Measurements from ENCODE around the gene DNAH3. TPM values are rescaled to one million over a fixed set of nuclear protein-coding genes. Genes with fewer than 3 reads are reported as not detected.

Gene DNAH3
- total and polyA plus RNA-seq, 10 donors = 0.02 to 0.03 TPM; not detected in 8

DNA sequence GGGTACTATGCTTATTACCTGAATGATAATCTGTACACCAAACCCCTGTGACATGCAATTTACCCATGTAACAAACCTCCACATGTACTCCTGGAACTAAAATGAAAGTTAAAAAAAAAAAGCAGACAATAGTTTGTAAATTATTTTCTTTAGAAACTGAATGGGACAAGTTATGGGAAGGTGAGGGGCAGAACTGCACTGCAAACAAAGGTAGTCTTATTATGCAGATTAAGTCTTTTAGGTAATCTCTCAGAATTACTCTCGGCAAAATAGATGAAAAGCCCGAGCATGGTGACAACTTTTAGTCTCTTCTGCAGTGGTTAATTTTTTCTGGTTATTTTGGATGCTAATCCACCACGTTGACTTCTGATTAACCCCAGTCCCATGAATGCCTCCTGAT lies 33.3 kb upstream of the DNAH3 start:
- H3K27me3 ChIP-seq (replicated peaks in 1 of 7) = peaks cover 0 to 9% (median 0%) of the 10 kb centered on the region in 7 donors
- TF ChIP-seq POLR2AphosphoS5 (IDR thresholded peaks at IDR 0.05) (no peak), CTCF (IDR thresholded peaks at IDR 0.05 in 8 of 11, conservative IDR thresholded peaks at IDR 0.05 in 3 of 11) (no peak), POLR2A (IDR thresholded peaks at IDR 0.05) (no peak)
- no peak for DNase-seq
- 89 to 96% (median 91%) methylated on average over 3 of the region's 3 CpGs for WGBS, 5 donors
- peaks cover 0 to 7% (median 6%) of the 10 kb centered on the region in 6 donors for H3K4me1 ChIP-seq
- H3K27ac ChIP-seq = no peak overlapping the region
- H3K36me3 ChIP-seq = peaks cover 0 to 37% (median 27%) of the 10 kb centered on the region in 6 donors
- intact Hi-C loops (cut with DNase I; ENCODE audit: low total_unique reads) = no loop called here
- no peak overlapping the region for H3K4me3 ChIP-seq
- H3K9me3 ChIP-seq = peaks cover 0 to 17% (median 0%) of the 10 kb centered on the region in 8 donors

DNA sequence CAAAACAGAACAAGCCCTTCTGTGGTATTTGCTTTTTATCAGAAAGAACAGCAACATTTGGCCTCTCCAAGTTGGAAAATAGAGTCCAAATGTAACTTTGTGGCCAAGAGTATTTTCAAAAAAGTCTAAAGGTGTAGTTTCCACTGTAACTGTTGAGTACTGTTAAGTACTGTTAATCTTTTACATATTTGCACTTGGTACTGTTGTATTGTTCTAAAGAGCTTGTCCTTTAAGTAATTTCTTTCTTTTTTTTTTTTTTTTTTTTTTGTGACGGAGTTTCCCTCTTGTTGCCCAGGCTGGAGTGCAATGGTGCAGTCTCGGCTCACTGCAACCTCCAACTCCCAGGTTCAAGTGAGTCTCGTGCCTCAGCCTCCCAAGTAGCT lies 29.3 kb upstream of the DNAH3 start:
- WGBS, 5 donors = 89 to 100% (median 97%) methylated on average over 2 to 3 of the region's 3 CpGs
- peaks cover 0 to 77% (median 40%) of the 10 kb centered on the region in 6 donors for H3K36me3 ChIP-seq

GRCh38 chr16:21179126-21179982 lies 28.7 kb upstream of the DNAH3 start:
- Histone ChIP-seq H3K4me1 (no peaks in the 10 kb centered on the region), H3K27ac (no peak overlapping the region), H3K4me3 (no peak overlapping the region), H3K36me3 (peaks cover 0 to 83% (median 44%) of the 10 kb centered on the region in 6 donors), H3K9me3 (peaks cover 0 to 10% (median 0%) of the 10 kb centered on the region in 8 donors), H3K27me3 (replicated peaks in 1 of 7) (no peaks in the 10 kb centered on the region)
- WGBS, 5 donors = 90 to 93% (median 92%) methylated on average over 13 of the region's 13 CpGs
- DNase-seq = no peak
- intact Hi-C loops (cut with DNase I; ENCODE audit: low total_unique reads) = no loop called here
- no peak for TF ChIP-seq CTCF (IDR thresholded peaks at IDR 0.05 in 8 of 11, conservative IDR thresholded peaks at IDR 0.05 in 3 of 11)
- TF ChIP-seq POLR2A (IDR thresholded peaks at IDR 0.05) = no peak
- no peak for TF ChIP-seq POLR2AphosphoS5 (IDR thresholded peaks at IDR 0.05)

More for the DNA sequence above, 29.3 kb upstream of the DNAH3 start:
- H3K27me3 ChIP-seq (replicated peaks in 1 of 7) = no peaks in the 10 kb centered on the region
- H3K4me3 ChIP-seq = no peak overlapping the region
- no peak overlapping the region for H3K27ac ChIP-seq
- H3K9me3 ChIP-seq = peaks cover 0 to 14% (median 0%) of the 10 kb centered on the region in 8 donors
- intact Hi-C loops (cut with DNase I; ENCODE audit: low total_unique reads) = no loop called here
- no peak for TF ChIP-seq CTCF (IDR thresholded peaks at IDR 0.05 in 8 of 11, conservative IDR thresholded peaks at IDR 0.05 in 3 of 11)
- no peak for TF ChIP-seq POLR2A (IDR thresholded peaks at IDR 0.05)
- TF ChIP-seq POLR2AphosphoS5 (IDR thresholded peaks at IDR 0.05) = no peak
- no peak for DNase-seq
- no peaks in the 10 kb centered on the region for H3K4me1 ChIP-seq

DNA sequence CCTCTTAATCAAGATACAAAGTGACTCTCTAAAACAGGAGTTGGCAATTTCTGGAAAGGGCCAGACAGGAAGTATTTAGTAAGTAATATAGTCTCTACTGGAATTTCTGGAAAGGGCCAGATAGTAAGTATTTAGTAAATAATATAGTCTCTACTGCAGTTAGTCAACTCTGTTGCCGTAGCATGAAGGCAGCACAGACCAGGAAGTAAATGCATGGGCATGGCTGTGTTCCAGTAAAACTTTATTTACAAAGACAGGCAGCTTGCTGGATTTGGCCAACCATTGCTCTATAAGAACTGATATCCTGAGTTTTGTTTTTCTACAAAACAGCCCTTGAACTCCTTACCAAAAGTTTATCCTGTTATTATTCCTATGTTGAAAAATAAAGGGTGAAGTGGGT lies 24.8 kb upstream of the DNAH3 start:
- 53 to 94% (median 87%) methylated on average over 1 of the region's 1 CpG for WGBS, 5 donors
- no peak for DNase-seq
- Histone ChIP-seq H3K27ac (no peak overlapping the region), H3K4me3 (no peak overlapping the region), H3K4me1 (no peaks in the 10 kb centered on the region), H3K36me3 (peaks cover 0 to 100% (median 66%) of the 10 kb centered on the region in 6 donors), H3K27me3 (replicated peaks in 1 of 7) (no peaks in the 10 kb centered on the region), H3K9me3 (peaks cover 0 to 3% (median 0%) of the 10 kb centered on the region in 8 donors)
- intact Hi-C loops (cut with DNase I; ENCODE audit: low total_unique reads) = no loop called here
- no peak for TF ChIP-seq POLR2A (IDR thresholded peaks at IDR 0.05)
- TF ChIP-seq CTCF (IDR thresholded peaks at IDR 0.05 in 8 of 11, conservative IDR thresholded peaks at IDR 0.05 in 3 of 11) = no peak
- no peak for TF ChIP-seq POLR2AphosphoS5 (IDR thresholded peaks at IDR 0.05)
